Measurements from ENCODE around the gene MAS1L. TPM values are rescaled to one million over a fixed set of nuclear protein-coding genes. Genes with fewer than 3 reads are reported as not detected.

The MAS1L gene
- total RNA-seq, 2 experiments from 2014 or later: not detected

Other genes starting within 250 kb of the MAS1L start
- not detected for gene OR14J1, start 186.3 kb downstream of the MAS1L start, total RNA-seq
- gene OR5V1, start 119.1 kb downstream of the MAS1L start, total RNA-seq: not detected
- not detected for gene OR12D3, start 112.7 kb downstream of the MAS1L start, total RNA-seq
- not detected for gene OR12D2, start 92.3 kb downstream of the MAS1L start, total RNA-seq
- gene OR12D1, start 73.0 kb downstream of the MAS1L start, total RNA-seq: not detected
- not detected for gene OR10C1, start 48.6 kb downstream of the MAS1L start, total RNA-seq
- not detected for gene OR11A1, start 30.9 kb downstream of the MAS1L start, total RNA-seq
- gene OR2H1, start 30.8 kb downstream of the MAS1L start, total RNA-seq: not detected
- 1 to 10 TPM in 1 of 2 experiments, under 1 TPM in 1; 0.84 to 1.8 TPM for gene UBD, start 71.8 kb upstream of the MAS1L start, total RNA-seq
- not detected for gene OR2H2, start 97.2 kb upstream of the MAS1L start, total RNA-seq
- gene GABBR1, start 145.2 kb upstream of the MAS1L start, total RNA-seq: 10 to 100 TPM in 1 of 2 experiments, 1 to 10 TPM in 1; 9.6 to 11.3 TPM
- not detected for gene MOG, start 169.1 kb upstream of the MAS1L start, total RNA-seq
- gene ZFP57, start 193.2 kb upstream of the MAS1L start, total RNA-seq: 10 to 100 TPM; 10.8 to 10.9 TPM
- gene HLA-F, start 235.5 kb upstream of the MAS1L start, total RNA-seq: 100 to 1,000 TPM; 135 to 136 TPM

Data from activated CD8-positive, alpha-beta memory T cell treated with anti-CD3 and anti-CD28 coated beads for 36 hours (primary cell).